ENCODE results near the gene CUL2. TPM values are rescaled to one million over a fixed set of nuclear protein-coding genes. Genes with fewer than 3 reads are reported as not detected.
"Not testable (repeated sequence)": the region's sequence is repeated elsewhere in the genome, so short reads cannot be mapped to it uniquely, and the experiment has no call there.

CUL2 gene
- total RNA-seq, 1 donor from 2014 or later: 34.0 TPM

- no peak for DNase-seq (ENCODE audit: low read depth, low spot score)
Observed at GRCh38 chr10:34979938-34980337, 110.2 kb downstream of the CUL2 start.

GRCh38 chr10:34978080-34978479 lies 112.1 kb downstream of the CUL2 start:
- DNase-seq (ENCODE audit: low read depth, low spot score): no peak

- DNase-seq (ENCODE audit: low read depth, low spot score): not testable (repeated sequence)
Observed at GRCh38 chr10:34976380-34976910, 113.7 kb downstream of the CUL2 start.

- not testable (repeated sequence) for DNase-seq (ENCODE audit: low read depth, low spot score)
Observed at GRCh38 chr10:34974364-34975065, 115.6 kb downstream of the CUL2 start.

- DNase-seq (ENCODE audit: low read depth, low spot score): not testable (repeated sequence)
Observed at GRCh38 chr10:34973757-34974156, 116.4 kb downstream of the CUL2 start.

GRCh38 chr10:34973121-34973520 lies 117.0 kb downstream of the CUL2 start:
- not testable (repeated sequence) for DNase-seq (ENCODE audit: low read depth, low spot score)

GRCh38 chr10:34972591-34972990 lies 117.5 kb downstream of the CUL2 start:
- DNase-seq (ENCODE audit: low read depth, low spot score): not testable (repeated sequence)

GRCh38 chr10:34971606-34972334 lies 118.4 kb downstream of the CUL2 start:
- not testable (repeated sequence) for DNase-seq (ENCODE audit: low read depth, low spot score)

GRCh38 chr10:34969171-34969570 lies 121.0 kb downstream of the CUL2 start:
- no peak for DNase-seq (ENCODE audit: low read depth, low spot score)

- no peak for DNase-seq (ENCODE audit: low read depth, low spot score)
Observed at GRCh38 chr10:34967335-34967880, 122.7 kb downstream of the CUL2 start.

GRCh38 chr10:34966451-34966850 lies 123.7 kb downstream of the CUL2 start:
- DNase-seq (ENCODE audit: low read depth, low spot score): no peak

GRCh38 chr10:34966040-34966439 lies 124.1 kb downstream of the CUL2 start:
- no peak for DNase-seq (ENCODE audit: low read depth, low spot score)

- DNase-seq (ENCODE audit: low read depth, low spot score): no peak
Observed at GRCh38 chr10:34964166-34964800, 125.9 kb downstream of the CUL2 start.

- DNase-seq (ENCODE audit: low read depth, low spot score): no peak
Observed at GRCh38 chr10:34962866-34963265, 127.3 kb downstream of the CUL2 start.

GRCh38 chr10:34960983-34961382 lies 129.2 kb downstream of the CUL2 start:
- DNase-seq (ENCODE audit: low read depth, low spot score): no peak

GRCh38 chr10:34959786-34960185 lies 130.4 kb downstream of the CUL2 start:
- no peak for DNase-seq (ENCODE audit: low read depth, low spot score)

GRCh38 chr10:34959321-34959720 lies 130.8 kb downstream of the CUL2 start:
- no peak for DNase-seq (ENCODE audit: low read depth, low spot score)

Other genes starting within 250 kb of the CUL2 start
- 43.8 and 56.1 TPM in 2 replicates for gene CREM, start 36.5 kb upstream of the CUL2 start, total RNA-seq
- 93.8 and 115 TPM in 2 replicates for gene CCNY, start 246.2 kb upstream of the CUL2 start, total RNA-seq